Mucosa of gallbladder (tissue), 1 donor: Measurements from ENCODE around the gene PGLYRP4. TPM values are rescaled to one million over a fixed set of nuclear protein-coding genes. Genes with fewer than 3 reads are reported as not detected.

ENCODE experiments used
- DNase-seq: peaks from one replicate; pipeline ENCODE4 v3.0.0-alpha.2; 2020; ENCODE audit warnings: low spot score
- total RNA-seq: library from RNA; stranded (reverse); gene quantifications from one replicate; pipeline ENCODE4 v1.2.1, GENCODE V29; 2021
- donor health status: DM: no; HTN: no; CAD: no.

The PGLYRP4 gene
- total RNA-seq, 1 donor from 2014 or later: not detected

DNA sequence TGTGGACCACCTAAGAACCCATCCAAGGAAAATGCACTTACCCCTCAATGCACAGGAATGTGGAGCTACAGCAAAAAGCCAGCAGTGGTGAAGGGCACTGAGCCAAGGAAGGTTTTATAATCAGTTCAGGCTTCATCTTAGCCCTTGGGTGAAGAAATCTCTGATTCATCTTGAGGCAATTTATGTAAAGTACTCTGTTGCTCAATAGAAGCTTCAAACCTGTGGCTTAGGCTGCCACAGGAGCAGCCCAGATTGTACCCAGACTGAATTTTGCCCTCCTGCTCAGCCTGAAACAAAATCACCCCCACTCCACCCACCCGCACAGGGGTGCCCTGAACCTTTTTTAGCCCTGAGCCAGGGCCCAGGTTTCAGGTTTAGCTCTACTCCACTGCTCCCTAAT, 26.9 kb upstream of the PGLYRP4 start, which contains the start of gene S100A12:
TSS of gene S100A12 (minus strand) at position 111 of the 400 bp plus-strand sequence. CDS start 1,029 bp downstream, outside the sequence.
- DNase-seq: no peak

GRCh38 chr1:153374071-153374470, 25.4 kb upstream of the PGLYRP4 start:
- DNase-seq: no peak

GRCh38 chr1:153372571-153372970, 23.9 kb upstream of the PGLYRP4 start:
- no peak for DNase-seq

DNA sequence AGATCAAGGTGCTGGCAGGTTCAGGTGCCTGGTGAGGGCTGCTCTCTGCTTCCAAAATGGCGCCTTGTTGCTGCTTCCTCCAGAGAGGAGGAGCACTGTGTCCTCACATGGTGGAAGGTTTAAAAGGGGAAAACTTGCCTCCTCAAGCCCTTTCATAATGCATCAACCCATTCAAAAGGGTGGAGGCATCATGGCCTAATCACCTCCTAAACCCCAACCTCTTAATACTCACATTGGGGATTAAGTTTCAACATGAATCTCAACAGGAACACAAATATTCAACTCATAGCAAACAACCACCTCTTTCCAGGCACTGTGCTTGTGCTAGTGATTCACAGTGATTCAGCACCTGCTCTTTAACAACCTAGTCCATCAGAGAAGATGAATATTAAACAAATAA, 22.6 kb upstream of the PGLYRP4 start:
- DNase-seq: no peak

GRCh38 chr1:153370146-153370545, 21.5 kb upstream of the PGLYRP4 start:
- no peak for DNase-seq

- no peak for DNase-seq
Measured at GRCh38 chr1:153368495-153368894, 19.9 kb upstream of the PGLYRP4 start.

- no peak for DNase-seq
Measured at GRCh38 chr1:153367090-153367489, 18.4 kb upstream of the PGLYRP4 start.

- no peak for DNase-seq
Measured at GRCh38 chr1:153366261-153366660, 17.6 kb upstream of the PGLYRP4 start.

DNA sequence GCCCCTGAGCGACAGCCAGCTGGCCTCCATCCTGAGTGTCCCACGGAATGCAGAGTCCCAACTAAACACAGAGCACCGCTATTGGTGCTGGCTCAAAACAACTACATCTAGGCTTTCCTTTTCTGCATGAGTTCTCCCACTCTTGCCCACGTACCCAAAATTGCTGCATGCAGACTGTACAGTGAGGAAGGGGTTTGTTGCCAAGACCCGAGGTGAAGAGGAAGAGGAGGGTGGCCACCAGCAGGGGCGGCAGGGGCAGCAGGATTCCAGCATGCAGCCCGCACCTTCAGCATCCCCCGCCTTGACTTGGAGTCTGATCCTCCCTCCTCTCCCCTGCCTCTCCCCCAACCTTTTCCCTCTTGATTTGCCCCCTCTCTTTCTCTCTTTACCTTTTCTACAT, 17.1 kb upstream of the PGLYRP4 start:
- DNase-seq: no peak

DNA sequence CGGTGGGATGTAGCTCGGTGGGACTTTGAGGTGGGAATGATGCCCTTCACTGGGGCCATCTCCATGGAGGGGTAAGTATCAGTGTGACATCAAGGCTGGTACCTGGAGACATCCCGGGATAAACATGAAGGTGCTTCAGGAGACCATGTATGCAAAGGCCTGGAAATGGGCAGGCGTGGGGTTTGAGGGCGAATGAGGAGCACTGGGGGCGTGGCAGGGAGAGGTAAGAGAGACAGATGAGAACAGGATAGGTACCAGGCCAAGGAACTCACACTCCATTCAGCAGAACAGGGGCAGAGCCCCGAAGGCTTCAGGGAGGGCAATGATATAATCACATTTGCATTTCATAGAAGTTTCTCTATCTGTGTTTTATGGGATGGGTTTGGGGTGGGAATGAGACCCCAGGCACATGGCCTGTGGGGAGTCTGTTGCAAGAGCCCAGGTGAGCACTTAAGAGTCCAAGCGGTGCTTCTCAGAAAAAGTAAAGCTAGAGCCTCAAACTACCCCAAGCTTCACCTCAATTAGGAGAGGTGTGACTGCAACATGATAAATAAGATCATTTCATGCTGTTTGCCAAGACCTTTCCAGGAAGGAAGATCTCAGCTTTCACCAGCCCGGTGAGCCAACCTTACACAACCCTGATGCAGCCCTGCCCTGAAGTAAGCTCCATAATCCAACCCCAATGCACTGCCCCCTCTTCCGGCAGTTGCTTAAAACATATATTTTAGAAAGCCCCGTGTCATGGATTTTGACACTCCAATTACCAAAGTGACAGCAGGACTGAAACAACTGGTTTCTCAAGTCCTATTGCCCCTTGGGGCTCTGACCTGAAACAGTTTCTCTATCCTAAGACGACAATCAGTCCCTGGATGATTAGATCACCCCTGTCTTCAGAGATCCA, 16.4 kb upstream of the PGLYRP4 start:
- DNase-seq: no peak

DNA sequence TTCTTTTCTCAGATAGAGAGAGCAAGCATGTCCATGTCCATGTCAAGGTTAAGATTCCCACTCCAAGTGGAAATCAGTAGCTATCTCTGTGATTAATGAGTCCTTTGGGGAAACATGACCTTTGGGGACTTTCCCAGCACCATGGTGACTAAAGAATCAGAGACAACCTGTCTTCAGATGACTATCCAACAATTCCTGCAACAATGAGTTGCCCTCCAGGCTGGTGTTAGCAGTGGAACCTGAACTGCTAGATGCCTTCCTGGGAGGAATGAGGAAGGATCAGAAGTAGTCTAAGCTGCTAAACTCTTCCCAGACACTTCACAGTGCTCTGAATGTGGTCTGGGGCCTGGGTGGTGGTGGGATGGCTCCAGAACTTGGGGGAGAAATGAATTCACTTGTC, 15.5 kb upstream of the PGLYRP4 start:
- no peak for DNase-seq

DNA sequence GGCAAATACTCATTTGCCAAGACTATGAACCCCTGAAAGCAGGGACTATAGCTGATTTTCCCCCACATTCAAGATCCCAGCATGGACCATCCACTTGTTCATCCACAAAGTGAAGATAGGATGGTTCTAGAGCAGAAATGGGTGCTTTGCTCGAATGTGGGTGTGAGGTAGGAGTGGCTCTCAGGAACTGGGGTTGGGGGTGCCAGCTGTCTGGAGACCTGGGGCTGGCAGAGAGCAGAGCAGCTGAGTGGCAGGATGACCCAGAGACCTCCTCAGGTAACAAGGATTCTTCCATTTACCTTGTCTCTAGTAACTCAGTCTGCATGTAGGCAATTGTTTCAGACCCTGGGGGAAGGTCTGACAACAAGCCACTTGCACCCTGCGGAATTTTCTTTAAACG, 15.0 kb upstream of the PGLYRP4 start:
- DNase-seq: no peak

DNA sequence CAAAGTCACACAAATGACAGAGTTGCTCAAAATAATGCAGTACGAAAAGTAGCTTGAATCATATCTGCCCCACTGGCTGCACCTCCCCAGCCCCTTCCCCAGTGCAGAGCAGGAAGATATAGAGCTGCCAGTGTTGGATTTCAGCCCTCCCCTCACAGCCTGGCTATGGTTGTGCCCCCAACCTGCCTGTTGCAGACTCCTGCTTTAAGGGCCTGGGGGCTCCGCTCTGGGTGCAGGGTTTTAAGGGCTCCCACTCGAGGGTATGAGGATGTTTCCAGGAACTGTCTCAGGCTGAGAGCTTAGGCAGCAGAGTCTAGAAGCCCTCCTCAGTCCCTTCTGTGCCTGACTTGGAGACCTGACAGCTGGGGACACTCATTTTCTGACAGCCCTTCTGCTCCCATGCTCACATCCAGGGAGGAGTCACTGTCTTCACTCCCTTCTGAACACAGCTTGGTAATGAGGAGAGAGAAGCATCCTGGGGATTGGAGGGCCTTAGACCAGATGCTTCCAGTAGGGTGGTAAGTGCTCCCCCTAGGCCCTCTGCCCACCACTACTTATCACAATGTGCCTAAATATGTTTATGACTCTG, 13.6 kb upstream of the PGLYRP4 start:
- no peak for DNase-seq

DNA sequence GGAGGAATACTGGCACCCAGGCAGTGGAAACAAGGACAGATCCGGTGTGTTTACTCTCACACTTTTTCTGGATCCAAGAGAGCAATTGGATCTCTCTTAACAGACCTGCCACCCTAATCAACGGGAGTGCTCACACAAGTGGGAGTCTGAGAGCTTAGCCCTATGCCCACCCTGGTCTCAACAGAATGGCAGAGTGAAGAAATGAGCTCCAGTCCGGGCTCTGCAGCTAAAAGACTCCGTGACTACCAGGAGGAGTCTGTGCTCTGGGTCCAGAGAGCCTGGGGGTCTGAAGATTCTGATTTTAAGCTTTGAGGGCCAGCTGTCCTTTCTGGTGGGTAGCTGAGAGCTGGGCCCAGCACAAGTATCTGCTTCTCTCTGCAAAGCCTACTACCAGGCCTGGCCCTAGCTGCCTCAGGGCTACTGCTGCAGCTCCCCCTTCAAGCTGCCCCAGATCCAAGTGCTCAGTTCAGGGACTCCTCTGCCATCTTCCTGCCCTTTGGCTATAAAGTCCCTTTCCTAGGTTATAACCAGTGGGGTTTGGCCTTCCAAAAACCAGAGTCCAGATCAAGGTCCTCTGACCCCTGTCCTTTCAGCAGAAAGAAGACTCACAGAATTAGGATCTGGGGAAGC, 13.0 kb upstream of the PGLYRP4 start:
- DNase-seq: no peak

GRCh38 chr1:153360592-153361479, 12.2 kb upstream of the PGLYRP4 start:
- DNase-seq: no peak

GRCh38 chr1:153360190-153360589, 11.5 kb upstream of the PGLYRP4 start:
- no peak for DNase-seq

- no peak for DNase-seq
Measured at GRCh38 chr1:153359241-153359640, 10.6 kb upstream of the PGLYRP4 start.

- DNase-seq: no peak
Measured at GRCh38 chr1:153358691-153358975, 10.0 kb upstream of the PGLYRP4 start.

GRCh38 chr1:153357853-153358690, 9.4 kb upstream of the PGLYRP4 start, which contains the start of gene S100A9:
TSS of gene S100A9 (plus strand) at chr1:153357854. CDS start at chr1:153358284, 430 bp downstream.
- DNase-seq: no peak

GRCh38 chr1:153357076-153357852, 8.6 kb upstream of the PGLYRP4 start:
- DNase-seq: peak; percentile 28
